Smooth muscle cell (in vitro differentiated cells): ENCODE measurements around the gene TAGLN2. TPM values are rescaled to one million over a fixed set of nuclear protein-coding genes. Genes with fewer than 3 reads are reported as not detected.

Experiments used
- DNase-seq: peaks from one replicate; lab custom pipeline; 2025; ENCODE audit not compliant: unreplicated experiment; lab: John Stamatoyannopoulos, UW
- H2AFZ ChIP-seq: fragments of 200-600 bp; sonication (generic); 2 replicates; pipeline ENCODE4 v1.6.0; 2016; ENCODE audit warnings: antibody characterized with exemption, low read depth, mild to moderate bottlenecking
- H3F3A ChIP-seq: fragments of 200-600 bp; sonication (generic); 2 replicates; pipeline ENCODE4 v1.6.0; 2017; ENCODE audit warnings: antibody characterized with exemption, low read depth
- H3K27ac ChIP-seq: fragments of 200-600 bp; sonication (generic); 2 replicates; pipeline ENCODE4 v1.5.1; 2016; ENCODE audit warnings: low read depth, mild to moderate bottlenecking
- H3K27me3 ChIP-seq: fragments of 200-600 bp; sonication (generic); 2 replicates; pipeline ENCODE4 v1.6.1; 2016; ENCODE audit warnings: low read depth, mild to moderate bottlenecking
- H3K36me3 ChIP-seq: fragments of 200-600 bp; sonication (generic); 2 replicates; pipeline ENCODE4 v1.5.1; 2016; ENCODE audit warnings: low read depth
- H3K4me1 ChIP-seq: fragments of 200-600 bp; sonication (generic); 2 replicates; pipeline ENCODE4 v1.5.1; 2016; ENCODE audit warnings: low read depth
- H3K4me2 ChIP-seq: fragments of 200-600 bp; sonication (generic); 2 replicates; pipeline ENCODE4 v1.6.0; 2016; ENCODE audit warnings: mild to moderate bottlenecking
- H3K4me3 ChIP-seq: fragments of 200-600 bp; sonication (generic); 2 replicates; pipeline ENCODE4 v1.5.1; 2016; ENCODE audit warnings: mild to moderate bottlenecking
- H3K79me2 ChIP-seq: fragments of 200-600 bp; sonication (generic); 2 replicates; pipeline ENCODE4 v1.6.0; 2016; ENCODE audit warnings: low read depth, mild to moderate bottlenecking
- H3K9ac ChIP-seq: fragments of 200-600 bp; sonication (generic); 2 replicates; pipeline ENCODE4 v1.6.0; 2016; ENCODE audit warnings: low read depth
- H3K9me3 ChIP-seq: fragments of 200-600 bp; sonication (generic); replicated peaks from 2 replicates; pipeline ENCODE4 v1.5.1; 2016; ENCODE audit warnings: low read depth
- H4K20me1 ChIP-seq: fragments of 200-600 bp; sonication (generic); 2 replicates; pipeline ENCODE4 v1.6.0; 2016; ENCODE audit warnings: low read depth
- CTCF ChIP-seq: fragments of 200-600 bp; sonication (generic); IDR thresholded peaks from 2 replicates; pipeline ENCODE4 v1.5.1; 2017; ENCODE audit warnings: borderline replicate concordance, mild to moderate bottlenecking, antibody characterized with exemption; ENCODE audit not compliant: insufficient read depth, poor library complexity, severe bottlenecking
- WGBS: methylation state at CpG from one replicate; pipeline ENCODE4 v1.1.7; 2016; ENCODE audit warnings: low lambda C conversion rate; 5-methylcytosine and 5-hydroxymethylcytosine counted together
- polyA plus RNA-seq: library from polyadenylated mRNA; unstranded; fragments of >200 nt; fragmentation: Nextera tagmentation; extraction: Ambion mirVana; gene quantifications from 2 replicates; pipeline ENCODE4 v1.2.1, GENCODE V29; 2016
- total RNA-seq: library from RNA; depleted of rRNA; stranded (reverse); fragments of >200 nt; gene quantifications from 2 replicates; pipeline ENCODE4 v1.2.3, GENCODE V29; 2014

The TAGLN2 gene
- total and polyA plus RNA-seq, 2 experiments from 2014 or later: 408 to 1,005 TPM

DNA sequence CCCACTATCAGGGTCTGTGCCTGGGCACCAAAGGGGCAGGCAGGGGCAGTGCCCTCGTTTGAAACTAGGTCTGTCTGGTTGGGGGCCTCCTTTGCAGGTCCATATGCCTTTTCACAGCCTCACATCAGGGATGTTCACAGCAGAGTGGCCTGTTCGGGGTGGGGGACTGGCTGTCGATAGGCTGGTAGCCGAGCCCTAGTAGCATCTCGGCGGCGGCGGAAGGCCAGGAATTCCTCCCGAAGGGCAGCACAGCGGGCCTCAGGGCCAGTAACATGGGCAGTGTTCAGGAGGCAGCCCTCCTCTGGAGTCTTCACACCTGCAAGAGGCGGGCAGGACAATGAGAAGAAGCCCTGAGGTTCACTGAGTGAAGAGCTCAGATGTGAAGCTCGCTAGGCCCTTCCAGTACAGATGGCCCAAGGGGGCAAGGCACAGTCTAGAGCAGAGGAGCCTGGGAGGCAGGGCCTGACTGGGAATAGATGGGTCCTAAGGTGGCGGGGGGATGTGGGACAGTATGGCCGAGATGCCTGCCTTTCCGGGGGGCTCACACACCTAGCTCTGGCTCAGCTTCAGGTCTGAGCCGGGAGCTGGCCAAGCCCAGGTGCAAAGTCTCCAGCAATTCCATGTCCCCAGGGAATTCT lies 2.0 kb upstream of the TAGLN2 start:
- TF ChIP-seq CTCF: no peak
- no peaks in the 10 kb centered on the region for H3K9me3 ChIP-seq
- no peak overlapping the region for H3K27ac ChIP-seq
- H3F3A ChIP-seq: peaks cover 9% of the 10 kb centered on the region
- no peaks in the 10 kb centered on the region for H3K36me3 ChIP-seq
- 91% methylated on average over 16 of the region's 16 CpGs for WGBS
- H3K4me3 ChIP-seq: no peak overlapping the region
- H4K20me1 ChIP-seq: peaks cover 7% of the 10 kb centered on the region
- peaks cover 20% of the 10 kb centered on the region for H3K79me2 ChIP-seq
- no peak overlapping the region for H3K4me2 ChIP-seq
- peaks cover 14% of the 10 kb centered on the region for H3K4me1 ChIP-seq
- H2AFZ ChIP-seq: no peak overlapping the region
- no peaks in the 10 kb centered on the region for H3K27me3 ChIP-seq
- no peak for DNase-seq
- H3K9ac ChIP-seq: no peak overlapping the region

GRCh38 chr1:159925719-159926078 lies 392 bp upstream of the TAGLN2 start:
- H3K27ac ChIP-seq: peak overlapping the region; percentile 100
- H2AFZ ChIP-seq: no peak overlapping the region
- no peak for DNase-seq
- 13% methylated on average over 7 of the region's 7 CpGs for WGBS
- peak overlapping the region; percentile 69 for H3K4me3 ChIP-seq
- peak overlapping the region; percentile 96 for H3K4me2 ChIP-seq
- peak overlapping the region; percentile 99 for H3K9ac ChIP-seq
- no peaks in the 10 kb centered on the region for H3K27me3 ChIP-seq
- H3K36me3 ChIP-seq: no peaks in the 10 kb centered on the region
- TF ChIP-seq CTCF: no peak
- peaks cover 21% of the 10 kb centered on the region for H3F3A ChIP-seq
- H4K20me1 ChIP-seq: peaks cover 24% of the 10 kb centered on the region
- H3K4me1 ChIP-seq: peaks cover 16% of the 10 kb centered on the region
- peaks cover 37% of the 10 kb centered on the region for H3K79me2 ChIP-seq
- H3K9me3 ChIP-seq: no peaks in the 10 kb centered on the region

- Histone ChIP-seq H3K27me3 (no peaks in the 10 kb centered on the region), H2AFZ (no peak overlapping the region), H3F3A (peaks cover 35% of the 10 kb centered on the region), H4K20me1 (peaks cover 38% of the 10 kb centered on the region), H3K36me3 (no peaks in the 10 kb centered on the region), H3K4me3 (peak overlapping the region; percentile 69), H3K27ac (peak overlapping the region; percentile 100), H3K9me3 (no peaks in the 10 kb centered on the region), H3K9ac (peak overlapping the region; percentile 99), H3K4me2 (peak overlapping the region; percentile 96), H3K79me2 (peaks cover 52% of the 10 kb centered on the region), H3K4me1 (peaks cover 16% of the 10 kb centered on the region)
- peak; percentile 11 for TF ChIP-seq CTCF
- peak; percentile 69 for DNase-seq
- 0% methylated on average over 12 of the region's 31 CpGs for WGBS
These were observed 1.1 kb downstream of the TAGLN2 start for GRCh38 chr1:159924025-159924790.
